Umbilical cord (tissue), 2 donors: ENCODE data around the gene MCRS1. TPM values are rescaled to one million over a fixed set of nuclear protein-coding genes. Genes with fewer than 3 reads are reported as not detected.
"Not testable (repeated sequence)": the region's sequence is repeated elsewhere in the genome, so short reads cannot be mapped to it uniquely, and the experiment has no call there.

ENCODE experiments used
- DNase-seq: peaks from one replicate; pipeline ENCODE4 v3.0.0-alpha.2; 2015; ENCODE audit warnings: low spot score
- total RNA-seq: library from RNA; depleted of rRNA; stranded (reverse); fragments of >200 nt; gene quantifications from one replicate; pipeline ENCODE4 v1.2.3, GENCODE V29; 2014; ENCODE audit warnings: low replicate concordance; ENCODE audit not compliant: insufficient read depth

The MCRS1 gene
- total RNA-seq, 1 donor from 2014 or later: 36.8 TPM

DNA sequence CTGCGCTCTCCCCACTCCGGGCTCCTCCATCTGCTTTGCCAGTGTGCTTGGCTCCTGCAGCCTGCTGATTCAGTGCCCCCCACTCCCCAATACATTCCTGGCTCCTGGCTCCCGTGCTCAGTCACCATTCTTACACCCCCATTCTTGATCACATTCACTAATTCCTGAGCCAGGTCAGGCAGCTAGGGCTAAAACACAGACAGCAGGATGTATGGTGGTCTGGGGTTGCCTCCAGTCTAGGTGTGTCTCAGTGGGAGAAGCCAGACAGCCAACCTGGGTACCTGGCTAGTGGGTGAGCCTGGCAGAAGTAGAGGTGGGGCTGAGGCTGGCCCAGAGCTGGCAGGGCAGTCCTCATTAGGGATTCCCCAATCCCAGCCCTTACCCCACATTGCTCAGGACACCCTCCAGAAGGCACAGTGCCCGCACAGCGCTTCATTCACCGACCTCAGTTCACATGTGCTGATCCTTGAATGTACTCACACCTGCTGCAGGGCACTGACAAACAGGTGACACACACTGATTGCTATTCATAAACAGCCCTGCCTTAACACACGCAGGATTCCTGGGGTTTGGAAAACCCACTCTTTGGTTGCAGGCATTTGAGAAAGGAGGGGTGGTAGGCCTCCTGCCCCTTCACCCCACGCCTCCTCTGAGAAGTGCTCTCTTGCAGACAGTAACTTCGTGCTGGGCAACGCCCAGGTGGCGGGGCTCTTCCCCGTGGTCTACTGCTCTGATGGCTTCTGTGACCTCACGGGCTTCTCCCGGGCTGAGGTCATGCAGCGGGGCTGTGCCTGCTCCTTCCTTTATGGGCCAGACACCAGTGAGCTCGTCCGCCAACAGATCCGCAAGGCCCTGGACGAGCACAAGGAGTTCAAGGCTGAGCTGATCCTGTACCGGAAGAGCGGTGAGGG lies 27.5 kb downstream of the MCRS1 start:
- no peak for DNase-seq

DNA sequence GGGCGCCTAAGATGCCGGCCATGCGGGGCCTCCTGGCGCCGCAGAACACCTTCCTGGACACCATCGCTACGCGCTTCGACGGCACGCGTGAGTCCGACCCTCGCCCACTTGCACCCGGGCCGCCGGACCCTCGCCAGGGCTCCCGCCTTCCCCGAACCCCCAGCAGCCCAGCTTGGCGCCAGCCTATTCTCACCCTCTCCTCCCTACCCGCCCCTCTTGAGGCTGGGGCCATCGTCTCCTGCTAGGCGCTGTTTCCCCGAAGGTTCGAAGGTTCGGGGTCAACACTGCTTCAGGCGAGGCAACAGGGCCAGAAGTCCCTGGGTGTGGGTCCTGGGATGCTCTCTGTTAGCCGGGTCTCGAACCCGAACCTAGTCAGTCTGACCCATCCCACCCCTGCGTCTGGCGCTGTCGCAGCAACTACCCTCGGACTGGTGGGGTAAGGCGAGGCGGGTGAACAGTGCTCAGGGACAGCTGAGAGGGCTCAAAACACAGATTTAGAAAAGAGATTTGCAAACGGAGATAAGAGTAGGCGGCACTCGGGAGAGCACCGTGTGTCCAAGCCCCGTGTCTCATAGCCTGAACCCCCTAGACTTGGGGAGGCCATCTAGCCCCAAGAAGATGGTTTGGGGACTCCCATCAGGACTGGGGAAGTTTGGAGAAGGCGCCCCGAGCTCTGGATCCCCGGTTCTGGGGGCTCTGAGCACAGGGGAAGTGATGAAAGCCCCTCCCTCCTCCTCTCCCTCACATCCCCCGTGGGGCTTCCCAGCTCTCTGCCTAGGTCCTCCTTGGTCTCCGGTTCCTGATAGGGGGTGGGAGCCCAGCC lies 28.3 kb downstream of the MCRS1 start:
- DNase-seq: no peak

DNA sequence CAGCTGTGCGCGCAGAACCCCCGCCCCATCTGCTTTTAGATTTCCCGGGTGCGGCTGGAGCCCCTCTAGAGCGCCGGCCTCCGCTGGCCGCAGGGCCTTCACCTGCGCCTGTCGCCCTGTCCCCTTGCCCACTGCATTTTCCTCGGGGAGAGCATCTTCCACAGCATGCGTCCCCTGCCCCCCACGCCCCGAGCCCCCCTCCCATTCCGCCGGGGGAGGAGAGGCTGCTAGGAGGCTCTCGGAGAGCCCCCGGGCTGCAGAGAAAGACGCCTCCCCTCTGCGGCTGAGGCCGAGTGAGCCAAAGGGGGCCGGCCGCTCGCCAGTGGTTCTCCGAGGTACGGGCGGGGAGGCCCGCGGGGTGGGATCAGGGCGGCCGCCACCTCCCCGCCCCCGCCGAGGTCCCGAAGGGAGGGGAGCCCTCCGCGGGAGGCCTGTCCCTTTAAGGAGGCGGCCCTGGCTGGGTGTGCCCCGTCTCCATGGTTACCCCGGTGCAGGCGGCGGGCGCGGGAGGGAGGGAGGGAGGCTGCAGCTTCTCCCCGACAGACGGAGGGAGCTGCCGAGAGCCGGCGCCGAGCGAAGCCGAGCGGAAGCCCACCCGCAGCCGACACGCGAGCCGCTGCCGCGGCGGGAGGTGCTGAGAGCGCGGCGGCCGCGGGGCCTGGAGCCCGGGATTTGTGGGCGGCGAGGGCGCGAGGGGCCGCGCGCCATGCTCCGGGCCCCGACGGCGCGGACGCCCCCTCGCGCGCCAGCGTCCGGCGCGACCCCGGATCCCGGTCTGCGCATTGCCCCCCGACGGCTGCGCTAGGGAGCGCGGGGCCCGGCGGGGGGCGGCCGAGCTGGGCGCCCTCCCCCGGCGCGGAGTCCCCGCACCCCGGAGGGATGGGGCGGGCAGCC lies 29.2 kb downstream of the MCRS1 start, which contains the start of gene KCNH3:
TSS of gene KCNH3 (plus strand) at position 521 of the 894 bp plus-strand sequence. CDS start 387 bp downstream, outside the sequence.
- DNase-seq: peak; percentile 76

DNA sequence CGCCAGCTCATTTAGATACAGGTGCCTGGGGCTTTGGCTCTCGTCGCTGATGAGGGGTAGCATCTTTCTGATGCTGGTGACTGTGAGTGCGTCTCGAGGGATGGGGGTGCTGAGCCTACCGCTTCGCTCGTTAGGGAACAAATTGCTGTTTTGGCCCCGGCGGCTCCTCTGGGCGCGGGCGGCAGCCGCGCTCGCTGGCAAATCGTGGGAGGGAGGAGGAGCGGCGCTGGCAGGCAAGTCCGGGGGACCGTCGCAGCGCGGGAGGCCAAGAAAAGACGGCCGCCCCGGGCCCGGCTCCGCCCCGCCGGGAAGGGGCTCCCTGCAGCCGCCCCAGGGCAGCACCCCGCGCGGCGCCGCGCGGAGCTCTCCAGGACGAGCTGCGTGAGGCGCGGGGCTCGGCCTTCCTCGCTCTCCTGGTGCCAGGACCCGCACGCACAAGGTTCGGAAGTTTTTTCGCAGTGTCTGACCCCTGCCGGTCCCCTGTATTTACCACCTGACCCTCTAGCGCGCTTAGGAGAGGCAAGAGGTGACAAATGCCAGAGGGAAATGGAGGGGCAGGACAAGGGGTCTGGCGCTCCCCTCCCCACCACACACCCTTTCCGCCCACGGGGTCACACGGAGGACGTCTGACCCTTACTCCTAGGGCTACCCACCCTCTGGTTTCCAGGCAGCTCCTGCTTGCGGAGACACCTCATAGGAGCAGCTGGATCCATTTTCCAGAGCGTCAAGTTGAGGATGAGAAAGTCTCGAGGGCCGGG lies 30.0 kb downstream of the MCRS1 start:
- DNase-seq: no peak

DNA sequence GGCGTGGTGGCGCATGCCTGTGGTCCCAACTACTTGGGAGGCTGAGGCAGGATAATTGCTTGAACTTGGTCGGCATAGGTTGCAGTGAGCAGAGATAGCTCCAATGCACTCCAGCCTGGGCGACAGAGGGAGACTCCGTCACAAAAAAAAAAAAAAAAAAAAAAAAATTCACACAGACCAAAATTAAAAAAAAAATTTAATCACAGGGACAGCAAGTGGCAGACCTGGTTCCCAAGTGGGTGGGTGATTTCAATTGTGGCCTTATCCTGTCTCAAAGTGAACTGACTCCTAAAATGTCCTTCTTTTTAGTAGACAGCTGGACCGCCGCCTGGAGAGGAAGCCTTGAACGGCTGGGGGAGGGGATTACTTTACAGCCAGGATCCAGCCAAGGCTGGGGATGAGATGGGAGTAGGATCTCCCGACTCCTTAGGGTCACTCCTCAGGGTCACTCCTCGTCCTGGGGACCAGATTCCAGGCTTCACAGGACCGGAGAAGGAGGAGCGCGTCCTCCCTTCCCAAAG lies 30.7 kb downstream of the MCRS1 start:
- DNase-seq: no peak

DNA sequence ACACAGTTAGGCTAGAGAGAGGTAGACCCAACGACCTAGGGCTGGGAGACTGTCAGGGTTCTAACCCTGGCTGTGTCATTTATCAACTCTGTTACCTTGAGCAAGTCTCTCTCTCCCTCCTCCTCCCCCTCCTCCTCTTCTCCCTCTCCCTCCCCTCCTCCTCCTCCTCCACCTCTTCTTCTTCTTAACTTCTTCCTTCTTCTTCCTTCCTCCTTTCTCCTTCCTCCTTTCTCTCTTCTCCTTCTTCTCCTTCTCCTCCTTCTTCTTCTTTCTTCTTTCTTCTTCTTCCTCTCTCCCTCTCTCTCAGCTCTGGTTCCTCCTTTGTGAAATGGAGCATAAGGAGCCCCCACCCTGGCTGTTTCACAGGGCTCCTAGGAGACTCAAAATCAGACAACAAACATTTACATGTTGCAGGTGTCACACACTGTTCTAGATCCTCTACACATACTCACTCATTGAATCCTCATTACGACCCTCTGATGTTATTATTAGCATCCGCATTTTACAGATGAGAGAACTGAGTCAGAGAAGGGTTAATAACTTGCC lies 31.3 kb downstream of the MCRS1 start:
- no peak for DNase-seq

DNA sequence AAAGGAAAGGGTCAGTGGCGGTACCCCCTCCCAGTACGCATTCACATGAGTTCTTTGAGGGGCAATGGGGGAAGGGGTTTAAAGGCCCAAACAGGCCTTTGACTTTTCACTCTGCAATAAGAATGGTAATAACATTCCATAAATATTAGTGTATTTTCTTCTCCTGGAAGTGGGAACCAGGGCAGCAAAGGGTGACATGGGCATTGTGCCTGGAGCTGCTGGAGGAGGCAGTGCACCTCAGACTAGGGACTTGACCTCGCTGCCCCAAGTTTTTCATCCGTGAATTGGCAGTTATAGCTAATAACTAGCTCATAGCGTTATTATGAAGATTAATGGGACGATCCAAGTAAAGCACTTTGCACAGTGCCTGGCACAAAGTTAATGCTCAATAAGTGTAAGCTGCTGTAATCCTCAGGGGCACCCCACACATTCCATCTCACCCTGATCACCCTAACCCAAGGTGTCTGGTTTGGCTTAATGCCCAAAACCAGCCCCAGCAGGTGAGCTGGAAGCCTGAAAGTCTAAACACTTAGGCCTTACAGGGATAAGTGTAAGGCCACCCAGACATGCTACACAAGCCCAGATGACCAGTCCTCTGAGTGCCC lies 31.9 kb downstream of the MCRS1 start:
- no peak for DNase-seq

DNA sequence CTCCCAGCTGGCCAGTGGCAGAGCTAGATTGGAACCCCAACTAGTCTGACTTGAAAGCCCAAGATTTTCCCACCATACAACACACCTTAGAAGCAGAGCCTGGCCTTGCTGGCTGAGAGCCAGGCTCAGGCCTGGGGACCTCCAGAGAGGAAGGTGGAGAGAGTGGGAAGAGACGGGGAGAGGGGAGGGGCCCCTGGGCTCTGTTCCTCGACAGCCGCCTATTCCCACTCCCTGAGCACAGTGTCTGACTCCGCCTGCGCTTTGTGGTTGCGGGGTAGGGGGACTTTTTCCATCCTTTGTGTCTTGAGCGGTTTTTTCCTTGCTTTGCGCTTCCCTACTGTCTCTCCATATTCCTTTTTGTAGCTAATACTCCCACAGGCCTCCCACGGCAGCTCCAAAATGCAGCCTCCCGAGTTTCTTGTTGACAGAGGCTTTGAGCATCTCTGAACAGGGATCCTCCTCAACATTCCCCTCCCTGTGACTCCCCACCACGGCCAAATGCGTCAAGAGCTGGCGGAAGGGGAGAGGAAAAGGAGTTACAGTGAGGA lies 33.1 kb downstream of the MCRS1 start:
- no peak for DNase-seq

DNA sequence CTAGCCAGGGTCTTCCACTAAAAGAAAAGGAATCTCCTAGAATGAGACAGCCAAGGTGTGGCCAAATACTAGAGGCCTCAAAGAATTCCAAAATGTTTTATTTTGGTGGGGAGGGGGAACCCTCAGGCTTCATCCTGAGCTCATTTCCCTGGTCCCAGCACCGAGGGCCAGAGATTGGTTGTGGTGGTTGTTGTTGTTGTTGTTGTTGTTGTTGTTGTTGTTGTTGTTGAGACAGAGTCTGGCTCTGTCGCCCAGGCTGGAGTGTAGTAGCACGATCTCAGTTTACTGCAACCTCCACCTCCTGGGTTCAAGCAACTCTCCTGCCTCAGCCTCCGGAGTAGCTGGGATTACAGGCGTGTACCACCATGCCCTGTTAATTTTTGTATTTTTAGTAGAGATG lies 33.8 kb downstream of the MCRS1 start:
- DNase-seq: not testable (repeated sequence)

DNA sequence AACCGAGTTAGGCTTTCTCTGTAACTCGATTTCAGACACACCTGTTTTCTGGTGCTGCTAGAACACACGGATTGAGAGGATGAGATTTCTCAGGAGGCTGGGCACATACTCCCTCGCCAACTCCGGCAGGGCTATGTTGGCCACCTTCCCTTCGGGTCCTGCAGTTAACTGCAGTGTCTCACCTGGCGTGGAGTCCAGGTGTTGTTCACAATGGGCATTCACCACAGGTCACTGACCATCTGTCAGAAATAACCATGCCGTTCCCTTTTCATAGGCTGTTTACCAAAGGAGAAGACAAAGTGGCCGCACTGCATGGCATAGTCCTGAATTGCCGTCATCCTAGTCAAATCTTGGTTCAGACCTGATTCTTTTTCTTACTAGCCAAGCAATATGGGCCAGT lies 34.6 kb downstream of the MCRS1 start:
- DNase-seq: no peak

DNA sequence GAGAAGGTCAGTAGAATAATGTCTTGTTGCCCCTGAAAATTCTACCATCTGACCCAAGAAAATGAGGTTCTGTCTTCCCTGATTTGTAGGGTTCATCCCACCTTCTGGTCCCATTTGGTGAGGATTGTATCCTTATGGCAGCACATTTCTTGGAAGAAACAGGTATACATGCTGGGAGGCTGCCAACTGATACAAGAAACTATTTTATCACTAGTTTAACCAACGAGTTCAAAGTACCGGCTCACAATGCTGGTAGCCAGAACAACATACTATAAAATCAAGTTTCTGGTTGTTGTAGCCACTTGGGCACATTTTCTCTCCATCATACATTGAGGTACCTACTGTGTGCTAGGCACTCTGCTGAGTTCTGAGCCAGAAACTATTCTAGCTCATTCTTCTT lies 36.2 kb downstream of the MCRS1 start:
- no peak for DNase-seq

DNA sequence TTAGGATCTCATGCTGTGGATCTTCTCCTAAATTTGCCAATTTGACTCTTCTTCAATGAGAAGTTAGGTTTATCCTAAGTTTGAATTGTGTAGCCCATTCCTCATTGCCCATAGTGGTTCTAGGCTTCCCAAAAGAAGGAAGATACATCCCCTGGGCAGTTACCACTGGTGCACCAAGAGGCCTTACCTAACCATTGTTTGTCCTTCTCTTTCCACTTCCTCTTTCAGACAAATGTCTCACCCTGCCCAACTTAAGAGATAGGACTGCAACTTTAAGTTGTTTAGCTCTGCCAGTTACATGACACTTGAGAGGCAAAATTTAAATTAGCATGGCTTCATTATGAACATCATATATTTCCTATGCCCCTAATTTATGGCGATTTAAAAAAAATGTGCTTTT lies 38.5 kb downstream of the MCRS1 start:
- DNase-seq: no peak

DNA sequence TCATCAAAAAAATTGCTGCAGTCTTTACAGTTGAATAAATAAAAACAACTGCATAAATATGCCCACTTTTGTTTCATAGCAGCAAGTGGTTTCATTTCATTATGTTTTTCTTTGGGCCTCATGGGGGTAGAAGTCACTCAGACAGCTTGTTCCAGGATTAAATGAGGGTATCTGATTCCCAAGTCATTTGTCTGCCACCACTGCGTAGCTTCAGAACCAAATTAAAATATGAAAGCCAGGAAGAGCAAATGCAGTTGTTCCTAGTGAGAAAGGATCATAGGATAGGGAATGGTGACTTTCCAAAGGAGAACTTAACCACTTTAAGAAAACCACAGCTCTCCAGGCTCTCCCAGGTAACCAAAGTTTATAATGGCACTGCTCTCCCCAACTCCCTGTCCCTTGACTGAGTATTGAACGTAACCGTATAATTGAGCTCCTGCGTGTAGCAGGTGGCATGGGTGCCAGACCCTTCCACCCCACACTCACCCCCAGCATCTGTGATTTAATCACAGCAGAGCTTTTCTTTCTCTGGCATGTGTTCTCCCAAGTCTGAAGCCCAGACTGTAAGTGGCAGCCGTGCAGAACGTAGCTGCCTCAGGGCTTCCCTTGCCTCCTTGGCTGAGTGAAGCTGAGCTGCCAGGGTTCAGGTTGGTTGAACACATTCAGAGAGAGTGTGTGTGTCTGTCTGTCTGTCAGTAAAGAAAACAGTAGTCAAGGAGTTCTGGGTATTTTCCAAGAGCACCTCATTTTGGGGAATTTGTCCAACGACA lies 40.4 kb downstream of the MCRS1 start:
- DNase-seq: no peak

DNA sequence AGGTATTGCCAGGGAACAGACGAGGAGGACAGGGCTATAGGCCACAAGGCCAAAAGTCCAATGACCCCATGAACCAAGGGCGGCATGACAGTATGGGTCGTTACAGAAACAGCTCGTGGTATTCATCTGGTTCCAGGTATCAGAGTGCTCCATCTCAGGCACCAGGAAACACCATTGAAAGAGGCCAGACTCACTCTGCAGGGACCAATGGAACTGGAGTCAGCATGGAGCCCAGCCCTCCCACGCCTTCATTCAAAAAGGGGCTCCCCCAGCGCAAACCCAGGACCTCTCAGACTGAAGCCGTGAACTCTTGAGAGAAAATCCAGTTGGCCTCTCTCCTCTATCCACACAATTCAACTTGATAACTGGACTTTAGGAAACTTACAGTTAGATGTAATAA lies 42.0 kb downstream of the MCRS1 start:
- DNase-seq: no peak

DNA sequence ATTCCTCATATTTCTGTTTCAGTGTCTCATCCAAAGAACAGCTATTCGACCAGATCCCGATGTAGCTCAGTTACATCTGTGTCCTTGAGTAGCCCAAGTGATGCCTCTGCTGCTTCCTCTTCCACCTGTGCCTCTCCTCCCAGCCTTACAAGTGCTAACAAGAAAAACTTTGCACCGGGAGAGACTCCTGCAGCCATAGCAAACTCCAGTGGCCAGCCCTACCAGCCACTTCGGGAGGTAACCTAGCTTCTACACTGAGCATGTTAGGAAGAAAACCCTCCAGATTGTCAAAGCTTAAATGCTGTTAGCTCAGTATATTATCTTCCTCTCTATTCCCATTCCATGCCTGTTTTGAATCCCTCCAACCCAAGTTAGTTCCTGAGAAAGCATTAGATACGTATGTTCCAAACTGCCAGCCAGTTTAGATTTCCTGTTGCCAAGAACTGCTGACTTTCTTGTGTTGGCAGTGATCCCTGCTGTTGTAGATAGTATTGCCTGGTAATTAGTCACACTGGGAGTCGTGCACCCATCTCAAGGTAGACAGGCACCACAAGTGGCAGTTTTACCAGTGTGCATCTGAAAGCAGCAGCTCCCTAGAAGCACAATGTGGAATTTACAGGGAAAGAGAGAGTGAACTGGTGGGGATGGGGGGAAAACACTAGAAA lies 43.1 kb downstream of the MCRS1 start:
- no peak for DNase-seq

DNA sequence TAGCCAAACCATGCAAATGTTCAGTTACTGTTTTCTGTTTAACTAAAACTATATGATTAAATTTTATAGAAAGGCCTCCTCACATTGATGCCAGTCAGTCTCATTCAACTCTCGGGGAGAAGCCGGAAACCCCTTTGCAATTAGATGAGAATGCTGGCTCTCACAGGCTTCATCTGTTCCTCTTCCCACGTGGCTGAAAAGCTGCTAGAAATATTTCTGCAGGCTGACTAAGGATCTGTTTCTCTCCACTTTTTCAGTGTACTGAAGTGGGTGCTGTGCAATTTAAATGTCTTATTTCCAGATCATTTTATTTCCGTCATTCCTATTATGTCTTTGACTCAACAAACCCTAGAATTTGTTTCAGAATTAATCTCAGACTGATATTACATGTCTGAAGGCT lies 46.6 kb downstream of the MCRS1 start:
- no peak for DNase-seq

DNA sequence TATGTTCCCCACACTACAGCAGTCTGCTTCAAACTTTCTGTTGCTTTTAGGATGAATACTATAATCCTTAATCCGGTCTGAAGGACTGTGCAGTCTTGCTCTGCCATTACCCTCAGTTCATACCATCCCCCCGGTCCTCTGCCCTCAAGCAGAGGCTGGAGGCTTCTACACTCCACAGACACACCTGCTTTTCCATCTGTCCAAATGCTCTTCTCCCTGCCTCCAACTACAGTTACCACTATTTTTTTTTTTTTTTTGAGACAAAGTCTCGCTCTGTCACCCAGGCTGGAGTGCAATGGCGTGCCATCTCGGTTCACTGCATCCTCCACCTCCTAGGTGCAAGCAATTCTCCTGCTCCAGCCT lies 48.4 kb downstream of the MCRS1 start:
- no peak for DNase-seq

DNA sequence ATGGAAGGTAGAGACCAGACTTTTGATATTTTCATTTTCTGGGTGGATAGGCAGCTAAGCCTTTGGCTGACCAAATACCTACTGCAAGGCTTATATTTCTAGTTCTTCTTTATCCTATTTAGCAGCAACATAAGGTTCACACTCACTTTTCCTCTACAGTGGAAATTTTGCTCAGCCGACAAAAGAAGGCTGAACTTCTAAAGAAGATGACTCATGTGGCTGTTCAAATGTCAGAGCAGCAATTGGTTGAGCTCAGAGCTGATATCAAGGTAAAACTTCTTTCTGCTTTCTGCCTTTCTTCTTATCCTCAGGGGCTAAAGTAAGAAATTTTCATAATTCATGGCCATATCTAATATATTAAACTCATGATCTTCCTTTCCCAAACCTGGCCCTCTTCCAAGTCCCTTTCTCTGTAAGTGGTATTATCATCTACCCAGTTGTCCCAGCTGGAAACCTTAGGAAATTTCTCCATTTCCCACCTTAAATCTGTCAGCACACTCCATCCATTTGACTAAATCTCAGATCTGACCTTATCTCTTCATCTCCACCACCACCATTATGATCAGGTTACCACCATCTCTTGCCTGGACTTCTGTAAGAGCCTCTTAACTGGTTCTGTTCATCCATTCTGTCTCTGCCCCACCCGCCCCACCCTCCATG lies 48.9 kb downstream of the MCRS1 start:
- DNase-seq: peak; percentile 24
